ENCODE data around the gene TARS2. TPM values are rescaled to one million over a fixed set of nuclear protein-coding genes. Genes with fewer than 3 reads are reported as not detected.

Gene TARS2
- total RNA-seq, 1 donor from 2014 or later = 32.2 TPM

- Histone ChIP-seq H3K27me3 (ENCODE audit: low read depth) (no peaks in the 10 kb centered on the region), H3K36me3 (peaks cover 8% of the 10 kb centered on the region), H3K9me3 (replicated peaks) (no peaks in the 10 kb centered on the region), H3K4me3 (no peak overlapping the region), H3K27ac (replicated peaks) (no peak overlapping the region), H3K4me1 (peaks cover 15% of the 10 kb centered on the region)
- TF ChIP-seq, protein P1, sequence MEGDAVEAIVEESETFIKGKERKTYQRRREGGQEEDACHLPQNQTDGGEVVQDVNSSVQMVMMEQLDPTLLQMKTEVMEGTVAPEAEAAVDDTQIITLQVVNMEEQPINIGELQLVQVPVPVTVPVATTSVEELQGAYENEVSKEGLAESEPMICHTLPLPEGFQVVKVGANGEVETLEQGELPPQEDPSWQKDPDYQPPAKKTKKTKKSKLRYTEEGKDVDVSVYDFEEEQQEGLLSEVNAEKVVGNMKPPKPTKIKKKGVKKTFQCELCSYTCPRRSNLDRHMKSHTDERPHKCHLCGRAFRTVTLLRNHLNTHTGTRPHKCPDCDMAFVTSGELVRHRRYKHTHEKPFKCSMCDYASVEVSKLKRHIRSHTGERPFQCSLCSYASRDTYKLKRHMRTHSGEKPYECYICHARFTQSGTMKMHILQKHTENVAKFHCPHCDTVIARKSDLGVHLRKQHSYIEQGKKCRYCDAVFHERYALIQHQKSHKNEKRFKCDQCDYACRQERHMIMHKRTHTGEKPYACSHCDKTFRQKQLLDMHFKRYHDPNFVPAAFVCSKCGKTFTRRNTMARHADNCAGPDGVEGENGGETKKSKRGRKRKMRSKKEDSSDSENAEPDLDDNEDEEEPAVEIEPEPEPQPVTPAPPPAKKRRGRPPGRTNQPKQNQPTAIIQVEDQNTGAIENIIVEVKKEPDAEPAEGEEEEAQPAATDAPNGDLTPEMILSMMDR (IDR thresholded peaks at IDR 0.05; ENCODE audit: borderline replicate concordance) = no peak
- no peak for DNase-seq
- intact Hi-C loops (cut with micrococcal nuclease) = no loop called here
Measured at GRCh38 chr1:150484431-150484830, 2.8 kb upstream of the TARS2 start.

GRCh38 chr1:150484861-150485260 lies 2.4 kb upstream of the TARS2 start:
- Histone ChIP-seq H3K36me3 (peaks cover 13% of the 10 kb centered on the region), H3K9me3 (replicated peaks) (no peaks in the 10 kb centered on the region), H3K27ac (replicated peaks) (no peak overlapping the region), H3K27me3 (ENCODE audit: low read depth) (no peaks in the 10 kb centered on the region), H3K4me1 (peaks cover 15% of the 10 kb centered on the region), H3K4me3 (no peak overlapping the region)
- TF ChIP-seq, protein P1 (IDR thresholded peaks at IDR 0.05; ENCODE audit: borderline replicate concordance) = no peak
- no peak for DNase-seq
- intact Hi-C loops (cut with micrococcal nuclease) = no loop called here

DNA sequence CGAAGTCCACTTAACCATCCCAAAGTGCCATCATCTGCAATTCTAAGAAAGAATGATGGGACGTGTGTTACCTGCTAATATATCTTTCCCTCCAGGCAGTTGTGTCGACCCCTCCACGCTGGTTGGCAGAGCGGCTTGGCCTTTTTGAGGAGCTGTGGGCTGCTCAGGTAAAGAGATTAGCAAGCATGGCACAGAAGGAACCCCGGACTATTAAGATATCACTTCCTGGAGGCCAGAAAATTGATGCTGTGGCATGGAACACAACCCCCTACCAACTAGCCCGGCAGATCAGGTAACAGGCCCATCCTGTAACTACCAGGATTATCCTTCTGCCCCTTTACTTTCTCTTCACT lies 520 bp downstream of the TARS2 start:
- H3K36me3 ChIP-seq = peaks cover 41% of the 10 kb centered on the region
- H3K27ac ChIP-seq (replicated peaks) = peak overlapping the region; percentile 83
- H3K9me3 ChIP-seq (replicated peaks) = no peaks in the 10 kb centered on the region
- intact Hi-C loops (cut with micrococcal nuclease) = no loop called here
- H3K27me3 ChIP-seq (ENCODE audit: low read depth) = no peaks in the 10 kb centered on the region
- peaks cover 15% of the 10 kb centered on the region for H3K4me1 ChIP-seq
- no peak for DNase-seq
- H3K4me3 ChIP-seq = peak overlapping the region; percentile 80
- TF ChIP-seq, protein P1 (IDR thresholded peaks at IDR 0.05; ENCODE audit: borderline replicate concordance) = no peak

- Histone ChIP-seq H3K9me3 (replicated peaks) (no peaks in the 10 kb centered on the region), H3K27ac (replicated peaks) (no peak overlapping the region), H3K36me3 (peaks cover 91% of the 10 kb centered on the region), H3K4me3 (no peak overlapping the region), H3K27me3 (ENCODE audit: low read depth) (no peaks in the 10 kb centered on the region), H3K4me1 (peaks cover 6% of the 10 kb centered on the region)
- TF ChIP-seq, protein P1 (IDR thresholded peaks at IDR 0.05; ENCODE audit: borderline replicate concordance) = no peak
- intact Hi-C loops (cut with micrococcal nuclease) = no loop called here
- no peak for DNase-seq
Measured at GRCh38 chr1:150493175-150493574, 6.0 kb downstream of the TARS2 start.

DNA sequence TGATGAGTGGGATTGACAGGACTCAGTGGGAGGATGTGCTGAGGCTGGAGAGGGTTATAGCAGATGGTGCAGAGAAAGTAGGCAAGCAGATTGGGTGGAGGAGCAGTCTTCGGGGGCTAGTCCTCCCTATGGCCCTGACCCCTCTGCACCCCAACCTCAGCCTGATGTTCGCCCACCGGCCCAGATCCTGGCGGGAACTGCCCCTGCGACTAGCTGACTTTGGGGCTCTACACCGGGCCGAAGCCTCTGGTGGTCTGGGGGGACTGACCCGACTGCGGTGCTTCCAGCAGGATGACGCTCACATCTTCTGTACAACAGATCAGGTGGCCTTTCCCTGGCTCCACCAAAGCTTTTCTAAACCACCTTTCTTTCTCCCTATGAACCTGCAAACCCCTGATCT lies 11.1 kb downstream of the TARS2 start:
- no peaks in the 10 kb centered on the region for H3K4me1 ChIP-seq
- peaks cover 82% of the 10 kb centered on the region for H3K36me3 ChIP-seq
- no peaks in the 10 kb centered on the region for H3K9me3 ChIP-seq (replicated peaks)
- intact Hi-C loops (cut with micrococcal nuclease) = no loop called here
- DNase-seq = no peak
- H3K27me3 ChIP-seq (ENCODE audit: low read depth) = no peaks in the 10 kb centered on the region
- no peak overlapping the region for H3K4me3 ChIP-seq
- no peak overlapping the region for H3K27ac ChIP-seq (replicated peaks)
- TF ChIP-seq, protein P1 (IDR thresholded peaks at IDR 0.05; ENCODE audit: borderline replicate concordance) = no peak

- Histone ChIP-seq H3K27me3 (ENCODE audit: low read depth) (no peaks in the 10 kb centered on the region), H3K4me3 (no peak overlapping the region), H3K4me1 (peaks cover 27% of the 10 kb centered on the region), H3K36me3 (peaks cover 47% of the 10 kb centered on the region), H3K9me3 (replicated peaks) (no peaks in the 10 kb centered on the region), H3K27ac (replicated peaks) (no peak overlapping the region)
- DNase-seq = no peak
- intact Hi-C loops (cut with micrococcal nuclease) = no loop called here
- TF ChIP-seq, protein P1 (IDR thresholded peaks at IDR 0.05; ENCODE audit: borderline replicate concordance) = no peak
Measured at GRCh38 chr1:150505431-150505830, 18.2 kb downstream of the TARS2 start.

All from left ventricle myocardium inferior (tissue), 1 donor.